ENCODE results near the gene SLC7A14. TPM values are rescaled to one million over a fixed set of nuclear protein-coding genes. Genes with fewer than 3 reads are reported as not detected.

SLC7A14 gene
- total and polyA plus RNA-seq, 2 of the 4 experiments (the other 2 are of a cell fraction): 2.7 to 6.8 TPM

- BruUV-seq (replicated peaks): no TSS peak
- Histone ChIP-seq H4K5ac (ENCODE audit: low read depth, low read length) (no peak overlapping the region), H3K36me3 (ENCODE audit: control insufficient read depth, insufficient read depth, low read length) (no peaks in the 10 kb centered on the region), H3K4me1 (ENCODE audit: control insufficient read depth, insufficient read depth, low read length) (no peaks in the 10 kb centered on the region), H2AK9ac (replicated peaks; ENCODE audit: low read depth, low read length, poor library complexity) (no peak overlapping the region), H3K4me2 (ENCODE audit: low read depth, low read length) (no peak overlapping the region), H3K4ac (ENCODE audit: low read depth, low read length) (no peak overlapping the region), H2BK20ac (ENCODE audit: low read depth, low read length) (no peak overlapping the region), H3K23ac (ENCODE audit: low read depth, low read length) (no peak overlapping the region), H2BK5ac (ENCODE audit: low read depth, low read length, poor library complexity, severe bottlenecking) (no peak overlapping the region), H4K91ac (ENCODE audit: insufficient read depth, low read depth, low read length) (no peak overlapping the region), H2AK5ac (ENCODE audit: low read depth, low read length) (no peak overlapping the region), H3K27me3 (ENCODE audit: control insufficient read depth, insufficient read depth, low read length) (no peaks in the 10 kb centered on the region; the same call in 1 of the 2 replicates), H3K56ac (ENCODE audit: extremely low read depth, insufficient read depth, low read length) (no peak overlapping the region), H3K9ac (ENCODE audit: low read depth, low read length) (no peak overlapping the region), H3K4me3 (ENCODE audit: insufficient read depth, low read depth, low read length) (no peak overlapping the region), H3K9me3 (ENCODE audit: control insufficient read depth, insufficient read depth, low read length) (no peaks in the 10 kb centered on the region), H2AFZ (replicated peaks; ENCODE audit: low read length, poor library complexity) (no peak overlapping the region), H3K9me1 (ENCODE audit: insufficient read depth, low read length) (no peaks in the 10 kb centered on the region), H2BK15ac (ENCODE audit: low read depth, low read length) (no peak overlapping the region), H4K8ac (ENCODE audit: low read depth in 2 of 2, low read length in 2 of 2) (no peak overlapping the region), H3K27ac (ENCODE audit: insufficient read depth, low read length) (no peak overlapping the region), H3K79me1 (ENCODE audit: low read depth in 1 of 2, low read length in 2 of 2) (no peaks in the 10 kb centered on the region), H3K14ac (replicated peaks; ENCODE audit: low read depth, low read length) (no peak overlapping the region), H4K20me1 (ENCODE audit: insufficient read depth, low read length) (no peaks in the 10 kb centered on the region), H3K18ac (ENCODE audit: low read depth, low read length) (no peak overlapping the region), H2BK120ac (ENCODE audit: low read depth, low read length) (no peak overlapping the region)
- dilution Hi-C loops (cut with HindIII; ENCODE audit: low sequenced_read_pairs, unreplicated experiment) (no loop called here), intact Hi-C loops (cut with micrococcal nuclease) (no loop called here), in situ Hi-C loops (cut with MboI; ENCODE audit: low sequenced_read_pairs) (no loop called here)
- ATAC-seq (ENCODE audit: low read depth): peak; percentile 29; the same call in 1 of the 2 replicates
- no CpG with 5 or more reads among the region's 3 CpGs for WGBS, 2 experiments (ENCODE audit: extremely low coverage in 2 of 2, insufficient read length in 1 of 2)
- CTCF ChIA-PET: interaction anchor here (0.6 kb wide), 1 partner anchor 82 kb away, joined by 3 read pairs; no protein-coding TSS in a partner anchor
- TF ChIP-seq CTCF (conservative IDR thresholded peaks at IDR 0.05; ENCODE audit: low read depth, low read length) (no peak), SMC3 (IDR thresholded peaks at IDR 0.05; ENCODE audit: low read depth, low read length) (no peak), MAFK (IDR thresholded peaks at IDR 0.05; ENCODE audit: low read depth, low read length) (no peak), FOS (IDR thresholded peaks at IDR 0.05; ENCODE audit: low read depth, low read length) (no peak), RFX5 (IDR thresholded peaks at IDR 0.05; ENCODE audit: low read depth, low read length) (no peak), BHLHE40 (IDR thresholded peaks at IDR 0.05; ENCODE audit: low read depth, low read length) (no peak), POLR2A (IDR thresholded peaks at IDR 0.05; ENCODE audit: low read depth, low read length) (no peak), RCOR1 (IDR thresholded peaks at IDR 0.05; ENCODE audit: insufficient replicate concordance, low read length) (no peak), ELK1 (IDR thresholded peaks at IDR 0.05; ENCODE audit: borderline replicate concordance, low read depth, low read length) (no peak), NFE2L2 (IDR thresholded peaks at IDR 0.05; ENCODE audit: low read depth, low read length) (no peak), MAZ (IDR thresholded peaks at IDR 0.05; ENCODE audit: borderline replicate concordance, low read depth, low read length) (no peak), CHD1 (IDR thresholded peaks at IDR 0.05; ENCODE audit: low read depth, low read length) (no peak), MXI1 (IDR thresholded peaks at IDR 0.05; ENCODE audit: borderline replicate concordance, low read depth, low read length) (no peak)
- TF ChIP-seq, protein P1, sequence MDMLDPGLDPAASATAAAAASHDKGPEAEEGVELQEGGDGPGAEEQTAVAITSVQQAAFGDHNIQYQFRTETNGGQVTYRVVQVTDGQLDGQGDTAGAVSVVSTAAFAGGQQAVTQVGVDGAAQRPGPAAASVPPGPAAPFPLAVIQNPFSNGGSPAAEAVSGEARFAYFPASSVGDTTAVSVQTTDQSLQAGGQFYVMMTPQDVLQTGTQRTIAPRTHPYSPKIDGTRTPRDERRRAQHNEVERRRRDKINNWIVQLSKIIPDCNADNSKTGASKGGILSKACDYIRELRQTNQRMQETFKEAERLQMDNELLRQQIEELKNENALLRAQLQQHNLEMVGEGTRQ (IDR thresholded peaks at IDR 0.05; ENCODE audit: low read depth, low read length): no peak
- POLR2A ChIA-PET (ENCODE audit: unreplicated experiment): no interaction called here
- no peak for DNase-seq
These were observed 68.5 kb downstream of the SLC7A14 start for GRCh38 chr3:170517242-170517945.

Measured in IMR-90 (cell line).